CD14-positive monocyte (primary cell): ENCODE results near the gene XIST. TPM values are rescaled to one million over a fixed set of nuclear protein-coding genes. Genes with fewer than 3 reads are reported as not detected.

ENCODE experiments used
- DNase-seq, 3 donors: peaks; one replicate each; pipeline ENCODE4 v3.0.0-alpha.2; 2011 to 2022
- H2AFZ ChIP-seq: 2 replicates; pipeline ENCODE4 v1.6.0; 2012; ENCODE audit warnings: mild to moderate bottlenecking, low read depth, low read length, inconsistent platforms; ENCODE audit not compliant: insufficient read depth, poor library complexity, severe bottlenecking
- H3K27ac ChIP-seq, 2 donors: 1 replicate in 1 of 2; 2 replicates in 1 of 2; pipeline ENCODE4 v1.5.1; 2012 to 2013; ENCODE audit warnings: low read length in 2 of 2, control low read depth in 1 of 2, inconsistent platforms in 1 of 2, low read depth in 1 of 2, mild to moderate bottlenecking in 1 of 2
- H3K27me3 ChIP-seq, 2 donors: one replicate each; pipeline versions ENCODE4 v1.6.0 to v1.6.1; 2011 to 2013; ENCODE audit warnings: low read length in 2 of 2; ENCODE audit not compliant: control insufficient read depth in 2 of 2, insufficient read depth in 2 of 2
- H3K36me3 ChIP-seq, 2 donors: replicated peaks in 1 of 2; 1 replicate in 1 of 2; 2 replicates in 1 of 2; pipeline versions ENCODE4 v1.5.1 to v1.6.1; 2012 to 2013; ENCODE audit warnings: low read length in 2 of 2, control low read depth in 1 of 2, inconsistent platforms in 1 of 2, mild to moderate bottlenecking in 1 of 2; ENCODE audit not compliant: insufficient read depth in 2 of 2, control insufficient read depth in 1 of 2
- H3K4me1 ChIP-seq, 2 donors: 1 replicate in 1 of 2; 2 replicates in 1 of 2; pipeline versions ENCODE4 v1.5.1 to v1.6.1; 2012 to 2013; ENCODE audit warnings: low read length in 2 of 2, control low read depth in 1 of 2, inconsistent platforms in 1 of 2, mild to moderate bottlenecking in 1 of 2, moderate library complexity in 1 of 2; ENCODE audit not compliant: insufficient read depth in 2 of 2, control insufficient read depth in 1 of 2
- H3K4me2 ChIP-seq: replicated peaks from 2 replicates; pipeline ENCODE3; 2012; ENCODE audit warnings: low read length, moderate library complexity, mild to moderate bottlenecking; ENCODE audit not compliant: poor library complexity, severe bottlenecking; ENCODE audit errors: extremely low read depth
- H3K4me3 ChIP-seq, 3 experiments: fragments of 200-600 bp in 1 of 3; sonication (generic) in 1 of 3; replicated peaks in 1 of 3; 1 replicate in 2 of 3; 2 replicates in 1 of 3; pipeline ENCODE4 v1.5.1; 2011 to 2013; ENCODE audit warnings: low read length in 3 of 3, mild to moderate bottlenecking in 3 of 3, control low read depth in 2 of 3, low read depth in 2 of 3, inconsistent platforms in 1 of 3, moderate library complexity in 1 of 3
- H3K79me2 ChIP-seq: 2 replicates; pipeline ENCODE4 v1.6.0; 2012; ENCODE audit warnings: mild to moderate bottlenecking, control low read depth, inconsistent platforms, low read length, moderate library complexity; ENCODE audit not compliant: insufficient read depth
- H3K9ac ChIP-seq: 2 replicates; pipeline ENCODE4 v1.6.0; 2017; ENCODE audit warnings: low read length, mild to moderate bottlenecking; ENCODE audit not compliant: insufficient read depth, poor library complexity, severe bottlenecking
- H3K9me3 ChIP-seq, 2 donors: replicated peaks in 1 of 2; 1 replicate in 1 of 2; 2 replicates in 1 of 2; pipeline versions ENCODE4 v1.5.1 to v1.6.1; 2012 to 2013; ENCODE audit warnings: low read length in 2 of 2, control low read depth in 1 of 2; ENCODE audit not compliant: control insufficient read depth in 1 of 2, insufficient read depth in 1 of 2
- H4K20me1 ChIP-seq: 2 replicates; pipeline ENCODE4 v1.6.0; 2012; ENCODE audit warnings: mild to moderate bottlenecking, low read length, control low read depth, moderate library complexity; ENCODE audit not compliant: insufficient read depth
- H3K27ac Mint-ChIP-seq, 7 donors: one replicate each; pipeline ENCODE4 v1.8.0; 2020; ENCODE audit warnings: mild to moderate bottlenecking in 7 of 7, mixed read lengths in 7 of 7, moderate library complexity in 6 of 7, inconsistent platforms in 2 of 7
- H3K27me3 Mint-ChIP-seq, 3 donors: one replicate each; pipeline ENCODE4 v1.8.0; 2021 to 2022; ENCODE audit warnings: low read depth in 3 of 3, mild to moderate bottlenecking in 3 of 3, mixed read lengths in 3 of 3, moderate library complexity in 3 of 3, inconsistent platforms in 1 of 3
- H3K36me3 Mint-ChIP-seq, 2 donors: one replicate each; pipeline ENCODE4 v1.8.0; 2020; ENCODE audit warnings: mixed read lengths in 2 of 2, inconsistent platforms in 1 of 2, mild to moderate bottlenecking in 1 of 2
- H3K4me1 Mint-ChIP-seq: one replicate; pipeline ENCODE4 v1.8.0; 2020; ENCODE audit warnings: mild to moderate bottlenecking, mixed read lengths
- H3K4me3 Mint-ChIP-seq, 2 donors: one replicate each; pipeline ENCODE4 v1.8.0; 2020; ENCODE audit warnings: mild to moderate bottlenecking in 2 of 2, mixed read lengths in 2 of 2, moderate library complexity in 1 of 2
- H3K9me3 Mint-ChIP-seq, 7 donors: one replicate each; pipeline ENCODE4 v1.8.0; 2020 to 2022; ENCODE audit warnings: mixed read lengths in 7 of 7, mild to moderate bottlenecking in 6 of 7, moderate library complexity in 6 of 7, inconsistent platforms in 2 of 7
- WGBS: methylation state at CpG from one replicate; pipeline ENCODE4 v1.1.5; 2013; ENCODE audit warnings: missing lambda C conversion rate; ENCODE audit not compliant: insufficient coverage; 5-methylcytosine and 5-hydroxymethylcytosine counted together
- intact Hi-C, 2 donors: fragments of 100-400 bp; cut with micrococcal nuclease; formaldehyde crosslinking; loops; one replicate each; pipeline versions ENCODE4 v1.15.0 to v1.15.1; 2023
- polyA plus RNA-seq, 3 donors: library from polyadenylated mRNA; depleted of rRNA in 1 of 3; unstranded in 2 of 3; stranded (reverse) in 1 of 3; fragments of 300-500 nt in 2 of 3; fragments of >200 nt in 1 of 3; fragmentation: Illumina TruSeq in 2 of 3; gene quantifications; 1 replicate in 2 of 3; 2 replicates in 1 of 3; pipeline ENCODE4 v1.2.3, GENCODE V29; 2012 to 2021
- TF ChIP-seq, protein P1 (sequence below): fragments of 200-600 bp; IDR thresholded peaks from one replicate; pipeline ENCODE4 v1.8.0; 2022; ENCODE audit warnings: antibody characterized with exemption, mild to moderate bottlenecking

XIST gene
- polyA plus RNA-seq, 3 donors: 2.2 to 192 (median 3.8) TPM

DNA sequence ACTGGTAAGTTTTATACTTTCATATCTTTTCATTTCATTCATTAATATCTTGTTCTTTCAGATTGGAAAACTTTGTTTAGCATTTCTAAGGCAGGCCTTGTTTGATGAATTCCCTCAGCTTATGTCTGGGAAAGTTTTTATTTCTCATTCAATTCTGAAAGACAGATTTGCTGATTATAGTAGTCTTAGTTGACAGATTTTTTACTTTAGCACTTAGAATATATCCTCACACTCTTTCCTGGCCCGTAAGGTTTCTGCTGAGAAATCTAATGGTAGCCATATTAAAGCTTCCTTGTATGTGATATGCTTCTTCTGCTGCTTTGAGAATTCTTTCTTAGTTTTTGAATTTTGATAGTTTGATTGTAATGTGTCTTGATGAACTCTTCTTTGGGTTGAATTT is 7.1 kb upstream of the XIST start:
- peaks cover 0 to 13% (median 2%) of the 10 kb centered on the region in 7 donors for H3K9me3 Mint-ChIP-seq
- no peaks in the 10 kb centered on the region for H3K9me3 ChIP-seq
- intact Hi-C loops: loop anchor here (5.0 to 10.0 kb wide), 3 partner anchors 158 to 275 kb away; no protein-coding TSS in a partner anchor
- no peaks in the 10 kb centered on the region for H3K4me1 Mint-ChIP-seq
- no peaks in the 10 kb centered on the region for H3K27me3 ChIP-seq
- no peak overlapping the region for H3K4me2 ChIP-seq
- TF ChIP-seq, protein P1, sequence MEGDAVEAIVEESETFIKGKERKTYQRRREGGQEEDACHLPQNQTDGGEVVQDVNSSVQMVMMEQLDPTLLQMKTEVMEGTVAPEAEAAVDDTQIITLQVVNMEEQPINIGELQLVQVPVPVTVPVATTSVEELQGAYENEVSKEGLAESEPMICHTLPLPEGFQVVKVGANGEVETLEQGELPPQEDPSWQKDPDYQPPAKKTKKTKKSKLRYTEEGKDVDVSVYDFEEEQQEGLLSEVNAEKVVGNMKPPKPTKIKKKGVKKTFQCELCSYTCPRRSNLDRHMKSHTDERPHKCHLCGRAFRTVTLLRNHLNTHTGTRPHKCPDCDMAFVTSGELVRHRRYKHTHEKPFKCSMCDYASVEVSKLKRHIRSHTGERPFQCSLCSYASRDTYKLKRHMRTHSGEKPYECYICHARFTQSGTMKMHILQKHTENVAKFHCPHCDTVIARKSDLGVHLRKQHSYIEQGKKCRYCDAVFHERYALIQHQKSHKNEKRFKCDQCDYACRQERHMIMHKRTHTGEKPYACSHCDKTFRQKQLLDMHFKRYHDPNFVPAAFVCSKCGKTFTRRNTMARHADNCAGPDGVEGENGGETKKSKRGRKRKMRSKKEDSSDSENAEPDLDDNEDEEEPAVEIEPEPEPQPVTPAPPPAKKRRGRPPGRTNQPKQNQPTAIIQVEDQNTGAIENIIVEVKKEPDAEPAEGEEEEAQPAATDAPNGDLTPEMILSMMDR: no peak
- no peak overlapping the region for H2AFZ ChIP-seq
- H3K4me3 ChIP-seq: no peak overlapping the region
- DNase-seq: no peak
- H3K27ac Mint-ChIP-seq: no peak overlapping the region
- no peaks in the 10 kb centered on the region for H3K4me1 ChIP-seq
- no peak overlapping the region for H3K27ac ChIP-seq
- peaks cover 0 to 14% (median 0%) of the 10 kb centered on the region in 3 donors for H3K27me3 Mint-ChIP-seq
- no peak overlapping the region for H3K9ac ChIP-seq
- no peaks in the 10 kb centered on the region for H3K36me3 ChIP-seq
- no CpG with 5 or more reads among the region's 1 CpG for WGBS
- no peaks in the 10 kb centered on the region for H3K36me3 Mint-ChIP-seq
- no peak overlapping the region for H3K4me3 Mint-ChIP-seq
- no peaks in the 10 kb centered on the region for H3K79me2 ChIP-seq
- H4K20me1 ChIP-seq: no peaks in the 10 kb centered on the region

DNA sequence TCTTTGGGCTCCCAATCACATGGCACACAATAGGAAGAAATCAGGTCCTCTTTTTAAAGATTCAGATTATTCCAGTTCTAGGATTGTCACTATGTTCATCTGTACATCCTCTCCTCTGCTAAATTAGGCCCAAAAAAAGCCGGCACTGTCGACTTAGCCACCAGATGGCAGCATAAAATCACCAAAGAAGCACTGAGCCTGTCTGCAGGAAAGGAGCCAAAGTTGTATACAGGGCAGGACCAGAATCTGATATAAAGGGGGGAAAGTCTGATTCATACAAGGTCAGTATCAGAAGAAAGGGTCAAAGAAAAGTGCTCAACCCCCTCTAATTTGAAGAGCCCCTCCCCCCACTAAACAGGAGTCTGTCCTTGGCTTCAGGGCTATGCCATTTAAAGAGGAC is 3.0 kb upstream of the XIST start:
- Mint-ChIP-seq H3K36me3 (no peaks in the 10 kb centered on the region), H3K4me1 (no peaks in the 10 kb centered on the region), H3K27me3 (peaks cover 0 to 20% (median 0%) of the 10 kb centered on the region in 3 donors), H3K27ac (no peak overlapping the region), H3K9me3 (peaks cover 0 to 19% (median 2%) of the 10 kb centered on the region in 7 donors), H3K4me3 (no peak overlapping the region)
- peak; percentile 23 to 48 (median 37) for DNase-seq
- no peaks in the 10 kb centered on the region for H3K4me1 ChIP-seq
- TF ChIP-seq, protein P1: peak; percentile 47
- no peaks in the 10 kb centered on the region for H3K36me3 ChIP-seq
- no peaks in the 10 kb centered on the region for H4K20me1 ChIP-seq
- no peak overlapping the region for H3K9ac ChIP-seq
- intact Hi-C loops: loop anchor here (5.0 to 10.0 kb wide), 3 partner anchors 162 to 279 kb away; no protein-coding TSS in a partner anchor
- H2AFZ ChIP-seq: no peak overlapping the region
- H3K27ac ChIP-seq: no peak overlapping the region
- no CpG with 5 or more reads among the region's 2 CpGs for WGBS
- no peak overlapping the region for H3K4me2 ChIP-seq
- no peak overlapping the region for H3K4me3 ChIP-seq
- no peaks in the 10 kb centered on the region for H3K27me3 ChIP-seq
- H3K9me3 ChIP-seq: no peaks in the 10 kb centered on the region
- H3K79me2 ChIP-seq: peaks cover 16% of the 10 kb centered on the region
